Pons (tissue), 1 donor: ENCODE measurements around the gene COCH.
"Not testable (repeated sequence)": the region's sequence is repeated elsewhere in the genome, so short reads cannot be mapped to it uniquely, and the experiment has no call there.

ENCODE experiments used
- DNase-seq: peaks from one replicate; pipeline ENCODE4 v3.0.0-alpha.2; 2016; ENCODE audit warnings: low spot score

COCH gene

DNA sequence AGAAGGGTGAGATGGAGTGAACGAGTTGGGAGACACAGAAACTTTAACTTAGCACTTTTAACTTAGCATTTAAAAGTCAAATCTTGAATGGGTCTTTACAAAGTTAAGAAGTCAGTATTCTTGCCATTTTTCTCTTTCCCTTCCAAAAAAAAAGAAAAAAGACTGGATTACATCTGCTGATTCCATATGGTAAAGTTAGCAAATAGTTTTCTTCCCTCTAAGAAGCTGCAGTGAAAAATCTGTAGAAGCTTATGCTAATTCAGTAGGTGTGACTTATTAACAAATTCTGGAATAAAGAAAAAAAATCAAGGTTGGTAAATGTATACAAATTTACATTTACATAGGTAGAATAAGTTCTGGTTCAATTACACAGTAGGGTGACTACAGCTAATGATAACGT lies 50.9 kb downstream of the COCH start:
- DNase-seq: no peak

DNA sequence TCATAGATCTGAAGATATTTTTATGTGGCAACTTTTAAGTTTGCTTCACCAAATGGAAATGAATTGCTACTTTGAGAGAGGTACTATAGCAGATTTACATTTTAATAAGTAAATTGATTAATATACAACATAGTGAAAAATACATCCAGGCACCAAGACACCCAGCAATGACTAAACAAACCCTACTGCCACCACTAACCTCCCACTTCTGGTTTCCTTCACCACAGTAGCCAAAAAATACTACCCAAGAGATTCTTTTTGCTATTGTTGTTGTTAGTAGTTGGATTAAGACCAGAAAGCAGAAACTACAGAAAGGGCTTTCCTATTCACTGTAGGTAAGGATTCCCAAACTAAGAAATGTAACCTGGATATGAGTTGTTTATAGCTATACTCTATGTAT lies 54.1 kb downstream of the COCH start:
- DNase-seq: no peak

DNA sequence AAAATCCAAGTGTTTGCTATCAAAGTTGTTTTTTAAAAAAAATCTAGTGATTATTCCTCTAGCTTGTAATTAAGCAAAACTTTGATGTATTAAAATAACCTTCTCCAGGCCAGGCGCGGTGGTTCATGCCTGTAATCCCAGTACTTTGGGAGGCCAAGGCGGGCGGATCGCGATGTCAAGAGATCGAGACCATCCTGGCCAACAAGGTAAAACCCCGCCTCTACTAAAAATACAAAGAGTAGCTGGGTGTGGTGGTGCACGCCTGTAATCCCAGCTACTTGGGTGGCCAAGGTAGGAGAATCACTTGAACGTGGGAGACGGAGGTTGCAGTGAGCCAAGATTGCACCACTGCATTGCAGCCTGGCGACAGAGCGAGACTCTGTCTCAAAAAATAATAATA lies 59.6 kb downstream of the COCH start:
- not testable (repeated sequence) for DNase-seq

DNA sequence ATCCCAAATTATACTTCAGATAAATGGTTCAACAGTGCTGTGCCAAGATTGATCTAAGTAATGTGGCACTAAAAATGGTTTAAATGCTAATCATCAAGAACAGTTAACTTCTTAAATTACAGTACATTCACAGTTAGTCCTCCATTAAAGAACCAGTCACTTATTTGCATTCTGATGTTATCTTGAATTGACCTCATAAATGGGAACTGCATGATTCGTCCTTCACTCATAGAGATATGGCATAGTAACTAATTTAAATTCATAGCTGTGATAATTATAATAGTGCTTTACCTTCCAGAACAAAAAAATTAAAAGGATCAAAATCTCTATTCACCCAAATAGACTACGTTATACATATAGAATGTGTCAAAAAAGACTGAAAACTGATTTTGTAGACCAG lies 61.1 kb downstream of the COCH start:
- DNase-seq: no peak

DNA sequence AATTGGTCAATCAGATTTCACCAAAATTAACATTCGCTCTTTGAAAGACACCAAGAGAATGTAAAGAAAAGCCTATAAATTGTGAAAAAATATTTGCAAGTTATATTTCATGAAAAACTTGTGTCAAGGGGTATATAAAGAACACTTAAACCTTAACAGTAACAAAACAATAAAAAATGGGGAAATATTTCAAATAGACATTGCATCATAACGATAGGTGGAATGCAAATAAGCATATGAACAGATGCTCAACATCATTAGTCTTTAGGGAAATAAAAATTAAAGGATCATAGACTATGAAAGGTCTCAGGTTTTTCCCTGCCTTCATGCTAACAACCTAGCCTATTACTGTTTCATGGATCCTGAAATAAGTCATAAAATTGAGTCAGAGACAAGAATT lies 64.3 kb downstream of the COCH start:
- DNase-seq: no peak
